Stimulated activated CD4-positive, alpha-beta T cell treated with anti-CD3 and anti-CD28 coated beads, Interleukin-15, amount 100 ng/mL, for 48 hours (primary cell): ENCODE measurements around the gene KCNG2.

Experiments
- DNase-seq, 2 donors: peaks; one replicate each; pipeline ENCODE4 v3.0.0-alpha.2; 2020; ENCODE audit warnings: low read depth in 2 of 2

The KCNG2 gene

DNA sequence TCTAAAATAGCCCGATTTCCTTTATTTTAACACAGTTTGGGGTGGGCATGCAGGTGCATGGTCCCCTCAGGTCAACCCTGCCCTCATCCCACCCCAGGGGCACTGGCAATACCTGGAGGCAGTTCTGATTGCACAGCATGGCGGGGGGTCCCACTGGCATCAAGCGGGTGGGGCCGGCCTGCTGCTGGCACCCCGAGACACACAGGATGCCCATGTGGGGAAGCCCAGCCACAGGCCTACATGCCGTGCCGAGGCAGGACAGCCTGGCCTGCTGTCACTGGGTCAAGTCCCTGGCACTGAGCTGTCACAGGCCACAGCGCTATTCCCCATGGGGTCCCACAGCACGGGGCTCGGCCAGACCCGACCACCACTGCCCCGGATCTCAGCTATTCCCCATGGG is 11.9 kb upstream of the KCNG2 start:
- no peak for DNase-seq

- DNase-seq: no peak
Observed at GRCh38 chr18:79786304-79786703, 11.4 kb upstream of the KCNG2 start.

- DNase-seq: no peak
Observed at GRCh38 chr18:79786786-79787526, 10.8 kb upstream of the KCNG2 start.

DNA sequence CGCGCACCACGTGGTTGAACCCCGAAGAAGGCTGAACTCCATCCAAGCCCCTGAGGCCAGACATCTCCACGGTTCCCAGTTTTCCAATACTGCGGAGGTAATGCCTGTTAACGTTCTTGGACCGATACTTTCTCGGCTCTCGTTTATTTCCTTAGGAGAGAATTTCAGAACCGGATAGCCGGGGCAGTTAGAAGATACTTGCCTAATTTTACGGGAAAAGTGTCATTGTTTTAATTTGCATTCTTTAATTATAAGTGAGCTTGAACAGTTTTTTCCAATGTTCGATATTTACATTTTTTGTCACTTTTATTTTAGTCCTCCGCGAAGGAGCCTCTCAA is 10.2 kb upstream of the KCNG2 start:
- DNase-seq: no peak

DNA sequence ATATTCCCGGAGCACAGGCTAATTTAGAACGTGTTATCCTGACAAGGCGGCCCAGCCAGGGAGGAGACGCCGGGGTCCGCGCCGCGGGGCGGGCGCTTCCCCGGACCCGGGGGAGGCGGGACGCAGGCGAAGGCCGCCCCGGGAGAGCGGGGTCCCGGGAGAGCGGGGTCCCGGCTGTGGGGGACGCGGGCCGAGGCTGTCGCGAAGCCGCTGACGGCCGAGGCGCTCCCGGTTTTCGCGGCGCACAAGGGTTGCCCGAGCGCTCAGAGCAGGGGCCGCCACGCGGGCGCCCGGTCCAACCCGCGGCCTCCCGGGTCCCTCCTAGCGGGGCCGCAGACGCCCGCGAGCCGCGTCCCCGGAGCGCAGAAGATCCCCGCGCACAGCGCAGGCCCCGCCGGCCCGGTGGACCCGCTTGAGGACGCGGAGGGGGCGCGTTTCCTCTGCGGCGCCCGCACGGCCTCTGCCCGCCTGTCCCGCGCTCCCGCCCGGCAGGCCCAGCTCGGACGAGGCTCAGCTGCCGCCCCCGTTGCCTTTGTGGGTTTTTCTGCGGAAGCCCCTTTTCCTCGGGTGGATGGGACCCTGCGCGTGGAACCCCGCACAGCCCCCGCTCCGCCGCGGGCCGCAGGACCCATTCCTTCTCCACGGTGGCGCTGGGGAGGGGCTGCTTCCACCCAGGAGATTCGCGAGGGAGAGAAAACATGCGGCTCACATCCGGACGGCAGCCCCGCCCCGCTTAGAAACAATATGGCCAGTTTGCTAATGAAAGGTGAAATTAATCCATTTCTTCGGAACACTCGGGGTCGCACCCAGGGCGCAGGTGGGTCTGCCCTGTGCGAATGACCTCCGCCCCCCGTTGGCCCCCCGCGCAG is 9.6 kb upstream of the KCNG2 start:
- DNase-seq: no peak

DNA sequence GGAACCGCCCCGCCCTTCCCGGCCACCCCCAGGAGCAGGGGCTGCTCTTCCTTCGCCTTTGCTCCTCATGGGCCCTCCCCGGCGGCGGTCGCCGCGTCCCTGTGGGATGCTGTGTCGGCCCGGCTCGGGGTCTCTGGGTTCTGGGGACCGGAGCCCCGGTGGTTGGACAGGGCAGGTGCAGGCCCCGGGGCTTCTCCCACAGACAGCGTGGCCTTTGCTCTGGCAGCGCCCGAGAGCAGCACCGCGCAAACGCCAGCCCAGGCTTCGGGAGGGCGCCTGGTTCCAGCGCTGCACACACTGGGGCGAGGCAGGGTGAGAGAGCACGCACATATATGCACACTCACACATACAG is 9.0 kb upstream of the KCNG2 start:
- DNase-seq: no peak

DNA sequence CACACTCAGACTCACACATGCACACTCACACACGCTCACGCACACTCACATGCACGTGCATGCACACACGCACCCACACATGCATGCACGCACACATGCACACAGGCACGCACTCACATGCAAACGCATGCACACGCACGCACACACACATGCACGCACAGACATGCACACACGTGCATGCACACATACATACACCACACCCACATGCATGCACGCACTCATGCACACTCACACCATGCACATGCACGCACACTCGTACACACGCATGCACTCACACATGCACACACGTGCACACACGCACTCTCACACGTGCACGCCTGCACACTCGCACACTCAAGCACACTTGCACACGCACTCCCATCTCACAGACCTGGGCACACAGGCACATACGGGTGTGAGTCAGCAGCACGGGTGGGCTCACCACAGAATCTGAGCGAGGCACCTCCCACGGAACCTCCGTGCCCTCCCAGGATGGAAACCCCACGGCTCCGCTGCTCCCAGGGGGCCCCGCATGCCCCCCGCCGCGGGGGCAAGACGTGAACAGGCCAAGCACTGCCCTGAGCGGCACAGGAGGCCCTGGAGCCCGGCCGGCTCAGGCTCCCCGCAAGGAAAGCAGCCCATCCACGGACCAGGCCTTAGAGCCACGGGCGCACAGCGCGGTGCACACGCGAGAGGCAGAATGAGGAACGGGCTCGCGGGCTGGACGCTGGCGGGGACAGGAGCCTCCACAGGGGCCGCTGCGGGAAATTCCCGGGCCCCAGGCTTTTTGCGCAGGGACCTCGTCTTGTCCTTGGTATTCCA is 8.4 kb upstream of the KCNG2 start:
- no peak for DNase-seq

GRCh38 chr18:79789901-79790890 is 7.5 kb upstream of the KCNG2 start:
- no peak for DNase-seq

DNA sequence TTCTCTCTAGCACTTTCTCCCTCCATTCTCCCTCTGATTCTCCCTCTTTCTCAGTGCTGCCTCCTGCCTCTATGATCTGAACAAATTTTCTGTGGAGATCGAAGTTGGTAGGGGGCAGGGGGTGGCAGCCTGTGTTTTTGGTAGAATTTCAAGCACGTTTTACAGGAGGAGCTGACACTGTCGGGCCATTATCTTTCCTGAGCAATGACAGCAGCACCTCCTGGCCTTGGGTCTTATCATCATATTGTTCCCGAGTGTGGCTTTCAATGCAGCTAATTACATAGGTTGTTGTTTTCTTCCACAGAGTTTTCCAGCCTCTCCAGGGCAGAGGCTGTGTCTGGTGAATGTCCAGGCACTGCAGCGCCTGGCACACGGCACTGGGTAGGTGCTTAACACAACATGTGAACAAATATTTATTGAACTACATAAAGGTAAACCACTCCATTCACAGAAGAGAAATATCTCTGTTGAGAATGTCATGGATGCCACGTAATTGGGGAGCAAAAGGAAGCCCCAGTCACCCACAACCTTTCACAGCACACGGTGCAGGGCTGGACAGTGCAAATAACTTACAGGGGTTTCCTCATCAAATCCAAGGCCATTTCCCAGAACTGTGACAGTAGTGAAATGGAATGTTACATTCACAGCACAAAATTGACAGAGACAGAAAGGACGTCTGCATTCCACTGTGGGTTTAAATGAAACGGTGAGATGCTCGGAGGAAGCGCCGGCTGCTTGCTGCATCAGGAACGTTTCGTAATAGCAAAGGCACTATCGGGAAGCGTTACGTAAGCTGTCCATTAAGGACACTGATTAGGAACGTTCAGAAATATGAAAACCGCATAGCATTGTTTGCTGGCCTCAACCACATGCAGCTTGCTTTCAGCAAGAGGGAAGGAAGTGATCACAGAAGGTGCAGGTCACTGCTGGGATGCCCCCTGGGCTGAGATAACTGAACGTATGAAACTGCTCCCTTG is 6.5 kb upstream of the KCNG2 start:
- DNase-seq: no peak

GRCh38 chr18:79792096-79792987 is 5.4 kb upstream of the KCNG2 start:
- no peak for DNase-seq

- DNase-seq: no peak
Observed at GRCh38 chr18:79792988-79793355, 4.8 kb upstream of the KCNG2 start.

DNA sequence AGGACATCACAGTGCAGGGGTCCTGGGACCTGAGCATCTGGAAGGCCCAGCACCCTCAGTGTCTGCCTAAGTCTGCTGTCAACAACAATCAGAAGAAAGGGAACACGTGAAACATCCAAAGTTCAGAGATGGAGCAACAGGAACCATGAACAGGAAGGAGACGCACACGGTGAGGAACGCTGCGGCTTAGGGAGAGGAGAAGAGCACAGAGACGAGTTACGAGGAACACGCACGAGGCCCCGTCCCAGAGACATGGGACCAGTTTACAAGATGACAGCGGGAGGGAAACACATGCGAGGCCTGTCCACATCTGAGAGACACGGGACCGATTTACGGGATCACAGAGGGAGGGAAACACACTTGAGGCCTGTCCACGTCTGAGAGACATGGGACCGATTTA is 2.9 kb upstream of the KCNG2 start:
- no peak for DNase-seq

- DNase-seq: no peak
Observed at GRCh38 chr18:79795446-79795845, 2.3 kb upstream of the KCNG2 start.

- DNase-seq: no peak
Observed at GRCh38 chr18:79796016-79796415, 1.7 kb upstream of the KCNG2 start.

DNA sequence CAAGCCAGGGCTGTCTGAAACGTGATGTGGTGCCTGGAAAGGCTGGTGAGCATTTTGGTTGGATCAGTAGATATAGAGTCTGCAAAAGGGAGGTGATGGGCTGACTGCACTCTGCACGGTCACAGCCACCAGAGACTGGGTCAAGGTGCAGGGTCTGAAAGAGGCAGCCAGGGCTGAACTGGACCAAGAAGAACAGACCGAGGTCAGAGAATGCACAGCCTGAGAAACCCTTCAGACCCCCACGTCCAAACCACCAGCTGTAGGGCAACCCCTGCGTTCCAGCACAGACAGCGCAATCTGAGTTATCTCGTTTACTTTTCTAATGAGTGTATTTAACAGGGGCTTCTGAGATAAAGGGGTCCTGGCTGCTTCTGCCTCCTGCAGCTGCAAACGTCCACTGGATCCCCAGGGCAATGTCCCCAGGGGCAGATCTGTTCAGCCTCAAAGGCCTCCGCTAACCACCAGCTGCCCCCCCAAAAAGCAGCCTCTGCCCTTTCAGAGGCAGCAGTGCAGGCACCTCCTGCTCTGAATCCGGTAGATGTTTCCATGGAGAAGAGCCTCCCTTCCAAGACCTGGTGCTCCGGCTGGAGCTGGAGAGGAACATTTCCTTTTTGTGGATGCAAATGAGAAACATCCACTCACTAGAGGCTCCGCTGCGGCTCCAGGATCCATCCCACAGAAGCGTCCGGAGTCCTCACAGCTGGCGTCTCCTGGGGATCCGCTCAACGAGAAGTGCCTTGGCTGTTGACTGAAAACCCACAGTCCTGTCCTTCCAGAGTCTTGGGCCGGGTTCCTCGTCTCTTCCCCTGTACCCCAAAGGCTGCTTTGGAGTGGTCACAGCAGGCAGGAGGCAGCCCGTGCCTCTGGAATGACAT is 970 bp upstream of the KCNG2 start:
- DNase-seq: no peak

DNA sequence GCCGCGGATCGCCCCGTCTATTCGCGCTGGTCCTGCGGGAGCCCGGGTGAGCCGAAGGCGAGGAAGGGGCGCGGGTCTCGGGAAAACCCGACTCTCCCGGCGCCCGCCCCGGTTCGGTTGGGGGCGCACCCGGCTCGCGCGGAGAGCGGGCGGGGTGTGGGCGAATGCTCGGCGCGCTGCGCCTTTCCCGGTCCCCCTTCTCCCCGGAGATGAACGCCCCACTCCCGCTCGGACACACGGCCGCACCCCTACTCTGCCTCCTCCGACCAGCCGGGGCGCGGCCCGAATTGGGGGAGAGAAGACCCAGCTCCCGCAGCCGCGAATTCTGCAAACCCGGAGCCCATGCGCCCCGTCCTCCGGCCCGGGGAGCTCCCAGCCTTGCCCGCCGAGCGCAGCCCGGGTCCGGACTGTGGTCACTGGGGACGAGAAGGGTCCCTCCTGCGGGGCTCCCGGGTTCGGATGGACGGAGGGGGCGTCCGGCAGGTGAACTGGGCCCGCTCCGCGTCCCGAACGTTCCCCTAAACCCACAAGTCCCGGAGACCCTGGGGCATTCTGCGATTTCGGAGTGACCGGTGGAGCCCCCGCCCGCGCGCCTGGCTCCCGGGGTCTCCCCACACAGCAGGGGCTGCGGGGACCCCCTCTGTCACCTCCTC is 734 bp downstream of the KCNG2 start:
- DNase-seq: no peak

- DNase-seq: no peak
Observed at GRCh38 chr18:79798999-79799370, 1.2 kb downstream of the KCNG2 start.
